Lung (tissue), 12 donors: ENCODE data around the gene KDM3B. TPM values are rescaled to one million over a fixed set of nuclear protein-coding genes. Genes with fewer than 3 reads are reported as not detected.

Experiments
- ATAC-seq: fragments of 200-7000 bp; cut with Tn5 transposase; one replicate; pipeline ENCODE4 v1.9.1; 2020; ENCODE audit warnings: moderate number of reproducible peaks; ENCODE audit not compliant: insufficient read depth, low FRiP score
- DNase-seq, 3 donors: peaks; one replicate each; pipeline ENCODE4 v3.0.0-alpha.2; 2013 to 2017
- H3K27ac ChIP-seq, 2 donors: one replicate each; pipeline ENCODE4 v1.5.1; 2013; ENCODE audit warnings: mild to moderate bottlenecking in 2 of 2, moderate library complexity in 2 of 2, control low read depth in 1 of 2, inconsistent platforms in 1 of 2, low read depth in 1 of 2, low read length in 1 of 2
- H3K27me3 ChIP-seq, 3 donors: one replicate each; pipeline ENCODE4 v1.5.1; 2013; ENCODE audit warnings: low read length in 2 of 3; ENCODE audit not compliant: control insufficient read depth in 3 of 3, insufficient read depth in 3 of 3
- H3K36me3 ChIP-seq, 4 donors: one replicate each; pipeline ENCODE4 v1.5.1; 2013; ENCODE audit warnings: low read length in 4 of 4, mild to moderate bottlenecking in 1 of 4, moderate library complexity in 1 of 4; ENCODE audit not compliant: control insufficient read depth in 4 of 4, insufficient read depth in 4 of 4
- H3K4me1 ChIP-seq, 5 donors: one replicate each; pipeline ENCODE4 v1.5.1; 2013; ENCODE audit warnings: low read length in 5 of 5, mild to moderate bottlenecking in 2 of 5, moderate library complexity in 1 of 5; ENCODE audit not compliant: control insufficient read depth in 5 of 5, insufficient read depth in 5 of 5
- H3K4me3 ChIP-seq: one replicate; pipeline ENCODE4 v1.5.1; 2013; ENCODE audit warnings: mild to moderate bottlenecking, control low read depth, moderate library complexity
- H3K9ac ChIP-seq, 2 donors: one replicate each; pipeline ENCODE4 v1.5.1; 2013; ENCODE audit warnings: low read length in 2 of 2, control low read depth in 1 of 2; ENCODE audit not compliant: insufficient read depth in 1 of 2
- H3K9me3 ChIP-seq, 4 donors: one replicate each; pipeline ENCODE4 v1.5.1; 2013; ENCODE audit warnings: low read length in 3 of 4, mild to moderate bottlenecking in 1 of 4, moderate library complexity in 1 of 4; ENCODE audit not compliant: control insufficient read depth in 4 of 4, insufficient read depth in 3 of 4
- CTCF ChIP-seq: IDR thresholded peaks from 2 replicates; pipeline ENCODE4 v1.5.1; 2012; ENCODE audit warnings: mild to moderate bottlenecking; ENCODE audit errors: control extremely low read depth, extremely low read depth
- WGBS, 2 donors: extraction: QIAGEN DNeasy Blood & Tissue Kit; methylation state at CpG; one replicate each; pipeline ENCODE4 v1.1.7; 2013; 5-methylcytosine and 5-hydroxymethylcytosine counted together
- polyA plus RNA-seq, 2 donors: library from polyadenylated mRNA; stranded (reverse); fragments of 200-250 nt; gene quantifications; one replicate each; pipeline ENCODE4 v1.2.1, GENCODE V29; 2013
- total RNA-seq, 2 donors: library from RNA; depleted of rRNA in 1 of 2; stranded (reverse); fragments of >200 nt in 1 of 2; gene quantifications; one replicate each; pipeline ENCODE4 v1.2.1, GENCODE V29; 2014 to 2021
- donor health status: control.
- donor health status: control.
- donor health status: Bipolar disorder and iron deficiency.
- donor health status: healthy.
- donor health status: DM: yes; HTN: yes; CAD: no.

The KDM3B gene
- total and polyA plus RNA-seq, 4 donors, result 17.7 to 92.7 (median 37.5) TPM

DNA sequence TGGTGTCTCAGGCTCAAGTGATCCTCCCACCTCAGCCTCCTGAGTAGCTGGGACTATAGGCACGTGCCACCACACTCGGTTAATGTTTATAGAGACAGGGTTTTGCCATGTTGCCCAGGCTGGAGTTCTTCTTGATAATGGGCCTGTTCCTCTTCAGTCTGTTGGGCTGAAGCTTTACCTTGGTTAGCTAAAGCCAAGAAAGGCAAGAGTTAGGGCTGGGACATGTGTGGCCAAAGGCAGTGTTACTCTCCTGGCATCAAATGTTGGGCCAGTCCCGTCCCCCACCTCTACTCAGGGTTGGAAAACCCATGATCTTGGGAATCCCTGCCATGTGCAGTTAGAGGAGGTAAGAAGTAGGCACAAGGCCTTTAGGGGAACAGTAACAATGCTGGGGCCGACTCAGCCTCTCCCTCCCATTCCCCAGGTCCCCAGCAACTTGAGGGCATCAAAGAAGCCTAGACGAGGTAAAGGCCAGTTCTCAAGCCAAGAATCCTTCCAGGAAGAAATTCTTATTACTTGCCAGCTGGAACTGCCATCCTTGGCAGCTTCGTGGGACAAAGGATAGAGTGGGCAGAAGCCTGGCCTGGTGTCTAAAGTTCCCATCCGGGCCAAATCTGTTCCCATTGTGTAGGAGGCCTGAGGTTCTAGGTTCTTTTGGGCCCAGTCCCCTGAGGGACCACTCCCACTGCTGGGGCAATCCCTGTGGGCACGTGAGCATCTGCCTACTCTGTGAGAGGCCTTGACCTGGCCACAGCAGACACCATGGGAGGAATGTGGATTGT, 117.2 kb downstream of the KDM3B start:
- Histone ChIP-seq H3K27ac (peak overlapping the region in 1 of 2 donors; percentile 32), H3K36me3 (peaks cover 0 to 9% (median 3%) of the 10 kb centered on the region in 4 donors), H3K27me3 (peaks cover 0 to 6% (median 0%) of the 10 kb centered on the region in 3 donors), H3K4me1 (peaks cover 0 to 13% (median 0%) of the 10 kb centered on the region in 5 donors), H3K9ac (no peak overlapping the region), H3K4me3 (no peak overlapping the region), H3K9me3 (no peaks in the 10 kb centered on the region)
- WGBS, 2 donors, result 69 to 90% methylated on average over 8 of the region's 8 CpGs
- ATAC-seq (no peak), DNase-seq (peak in 2 of 3 donors; percentile 76 to 86)
- no peak for TF ChIP-seq CTCF

GRCh38 chr5:138470322-138471051, 118.0 kb downstream of the KDM3B start:
- ATAC-seq (no peak), DNase-seq (peak in 2 of 3 donors; percentile 69 to 75)
- Histone ChIP-seq H3K4me3 (no peak overlapping the region), H3K9ac (no peak overlapping the region), H3K27me3 (peaks cover 0 to 6% (median 0%) of the 10 kb centered on the region in 3 donors), H3K36me3 (peaks cover 0 to 9% (median 3%) of the 10 kb centered on the region in 4 donors), H3K4me1 (peaks cover 0 to 13% (median 0%) of the 10 kb centered on the region in 5 donors), H3K9me3 (no peaks in the 10 kb centered on the region), H3K27ac (no peak overlapping the region)
- 87 to 96% methylated on average over 3 of the region's 3 CpGs for WGBS, 2 donors
- TF ChIP-seq CTCF, result no peak

DNA sequence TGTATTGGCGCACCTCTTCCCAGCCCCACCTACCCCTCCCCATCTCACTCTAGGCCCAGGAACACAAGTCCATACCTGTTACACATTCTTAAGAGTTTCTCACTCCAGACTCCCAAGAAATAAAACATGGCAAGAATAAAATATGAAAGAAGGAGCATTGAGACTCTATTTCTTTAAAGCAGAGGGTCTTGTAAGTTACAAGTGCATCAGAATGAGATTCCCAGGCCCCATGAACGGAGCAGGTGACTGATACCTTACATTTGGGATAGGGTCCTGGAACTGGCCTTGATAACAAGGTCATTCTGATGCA, 118.5 kb downstream of the KDM3B start:
- Histone ChIP-seq H3K27me3 (peaks cover 0 to 6% (median 0%) of the 10 kb centered on the region in 3 donors), H3K9me3 (no peaks in the 10 kb centered on the region), H3K9ac (no peak overlapping the region), H3K4me3 (no peak overlapping the region), H3K4me1 (peaks cover 0 to 10% (median 0%) of the 10 kb centered on the region in 5 donors), H3K36me3 (peaks cover 0 to 9% (median 3%) of the 10 kb centered on the region in 4 donors), H3K27ac (no peak overlapping the region)
- 90% methylated on average over 2 of the region's 2 CpGs for WGBS, 2 donors
- peak in 1 of 3 donors; percentile 66 for DNase-seq
- ATAC-seq, result no peak
- TF ChIP-seq CTCF, result no peak
